ENCODE results near the gene DNM1. TPM values are rescaled to one million over a fixed set of nuclear protein-coding genes. Genes with fewer than 3 reads are reported as not detected.
"Not testable (repeated sequence)": the region's sequence is repeated elsewhere in the genome, so short reads cannot be mapped to it uniquely, and the experiment has no call there.

DNM1 gene
- total and polyA plus RNA-seq, 5 experiments from 2014 or later: 0.08 to 1.5 (median 0.67) TPM; not detected in 1

DNA sequence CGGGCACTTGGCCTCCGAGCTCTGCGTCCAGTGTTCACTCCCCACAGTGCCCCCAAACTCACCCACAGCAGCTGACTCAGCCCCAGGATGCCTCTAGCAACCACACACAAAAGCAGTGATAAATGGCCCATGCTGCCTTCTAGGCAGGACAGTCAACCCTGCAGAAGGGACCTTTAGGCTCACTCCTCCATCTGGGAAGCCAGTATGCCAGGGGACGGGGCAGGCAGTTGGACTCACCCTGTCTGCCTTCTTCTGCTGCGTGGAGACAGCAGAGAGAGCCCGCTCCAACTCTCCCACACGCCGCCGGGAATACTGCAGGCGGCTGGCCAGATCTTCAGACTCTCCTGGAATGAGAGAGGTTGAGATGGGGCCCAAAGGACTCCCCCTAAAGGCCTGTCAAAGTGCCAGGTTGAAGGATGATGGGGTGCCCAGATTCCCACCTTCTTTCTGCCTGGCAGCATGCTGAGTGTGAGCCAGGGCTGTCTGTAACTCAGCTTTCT, 62.2 kb downstream of the DNM1 start:
- no peaks in the 10 kb centered on the region for H3K27me3 Mint-ChIP-seq
- H3K36me3 Mint-ChIP-seq: peaks cover 3 to 62% (median 17%) of the 10 kb centered on the region in 3 donors
- POLR2A ChIA-PET: no interaction called here
- no peak for DNase-seq
- ATAC-seq: no peak
- H3K27ac Mint-ChIP-seq: no peak overlapping the region
- peaks cover 0 to 5% (median 1%) of the 10 kb centered on the region in 4 donors for H3K4me1 Mint-ChIP-seq
- no peak overlapping the region for H3K4me3 Mint-ChIP-seq
- no peaks in the 10 kb centered on the region for H3K9me3 Mint-ChIP-seq

DNA sequence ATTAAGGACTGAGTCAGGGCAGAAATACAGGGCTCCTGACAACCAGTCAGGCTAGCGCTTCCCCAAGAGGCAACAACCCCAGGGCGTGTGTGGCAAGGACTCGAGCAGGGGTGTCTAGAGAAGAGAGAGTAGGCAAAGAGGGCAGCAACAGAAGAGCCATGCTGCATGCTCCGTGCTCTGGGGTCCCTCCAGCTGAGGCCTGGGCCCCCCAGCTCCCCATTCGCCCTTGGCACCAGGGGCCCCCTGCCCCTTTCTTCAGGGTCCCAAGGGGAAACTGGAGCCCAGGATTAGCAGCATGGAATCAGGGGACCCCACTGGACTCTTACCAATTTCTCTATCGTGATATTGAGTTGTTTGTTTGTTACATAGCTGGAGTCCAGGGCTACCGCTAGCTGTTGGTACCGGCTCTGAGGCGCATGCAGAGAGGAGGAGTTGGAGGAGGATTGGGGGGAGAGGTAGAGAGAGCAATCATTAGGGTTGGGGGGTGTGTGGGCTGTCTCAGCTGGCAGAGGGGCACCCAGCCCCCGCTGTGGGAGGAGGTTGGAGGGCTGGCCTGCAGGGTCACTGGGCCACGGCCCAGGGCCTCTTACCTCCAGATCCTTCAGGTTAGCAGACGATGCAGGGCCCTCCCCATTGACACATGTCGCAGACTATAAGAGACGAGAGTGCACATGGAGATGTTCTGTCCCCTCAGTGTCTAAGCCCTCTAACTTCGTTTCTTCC, 63.9 kb downstream of the DNM1 start:
- DNase-seq (no peak), ATAC-seq (no peak)
- H3K4me3 Mint-ChIP-seq: no peak overlapping the region
- no peaks in the 10 kb centered on the region for H3K9me3 Mint-ChIP-seq
- H3K4me1 Mint-ChIP-seq: peaks cover 0 to 3% (median 1%) of the 10 kb centered on the region in 4 donors
- POLR2A ChIA-PET: no interaction called here
- H3K27me3 Mint-ChIP-seq: no peaks in the 10 kb centered on the region
- peaks cover 0 to 62% (median 5%) of the 10 kb centered on the region in 3 donors for H3K36me3 Mint-ChIP-seq
- peak overlapping the region in 1 of 10 donors; percentile 2 for H3K27ac Mint-ChIP-seq

DNA sequence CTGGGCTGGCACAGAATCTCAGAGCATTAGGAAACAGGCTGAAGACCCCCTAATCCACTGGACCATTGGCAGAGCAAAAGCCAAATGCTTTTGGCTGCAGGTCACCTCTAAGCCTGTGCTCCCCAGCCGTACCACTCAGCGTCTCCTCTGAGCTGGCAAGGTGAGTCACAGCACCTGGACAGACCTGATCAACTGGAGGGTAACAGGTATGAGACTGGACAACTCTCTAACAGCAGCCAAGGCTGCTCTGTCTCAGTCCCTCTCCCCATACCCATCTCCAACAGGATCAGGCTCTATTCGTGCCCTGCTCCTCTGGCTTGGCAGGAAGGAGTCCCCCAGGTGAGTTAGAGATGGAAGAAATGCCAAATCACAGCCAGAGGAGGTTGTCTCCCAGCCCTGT, 67.9 kb downstream of the DNM1 start:
- ATAC-seq: no peak
- peaks cover 0 to 58% (median 3%) of the 10 kb centered on the region in 3 donors for H3K36me3 Mint-ChIP-seq

DNA sequence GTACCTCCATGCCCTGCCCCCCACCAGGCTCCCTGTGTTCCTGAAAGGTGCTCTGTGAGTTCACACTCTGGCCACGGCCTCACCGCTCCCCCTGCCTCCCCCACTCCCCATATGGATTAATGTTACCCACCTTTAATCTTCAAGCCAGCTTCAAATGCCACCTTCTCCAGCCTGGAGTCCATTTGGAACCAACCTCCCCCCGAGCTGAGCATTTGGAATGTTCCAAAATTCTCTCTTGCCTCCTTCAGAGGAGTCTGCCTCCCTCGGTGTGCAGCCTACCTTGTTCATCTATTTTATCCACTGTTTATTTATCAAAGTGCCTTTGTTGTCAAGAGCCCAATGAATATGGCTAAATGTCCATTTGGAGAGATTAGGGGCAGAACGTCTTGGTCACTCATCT, 68.3 kb downstream of the DNM1 start:
- Mint-ChIP-seq H3K36me3 (peaks cover 0 to 54% (median 3%) of the 10 kb centered on the region in 3 donors), H3K4me3 (no peak overlapping the region), H3K27me3 (peaks cover 0 to 2% (median 0%) of the 10 kb centered on the region in 5 donors), H3K27ac (peak overlapping the region in 2 of 10 donors; percentile 29 to 57), H3K4me1 (peaks cover 14 to 30% (median 23%) of the 10 kb centered on the region in 4 donors), H3K9me3 (no peaks in the 10 kb centered on the region)
- POLR2A ChIA-PET: interaction anchor here (0.7 to 0.8 kb wide), 2 partner anchors 10 to 613 kb away, joined by 3 to 4 read pairs; no protein-coding TSS in a partner anchor
- no peak for DNase-seq
- ATAC-seq: no peak

More for the DNA sequence above, 67.9 kb downstream of the DNM1 start:
- Mint-ChIP-seq H3K27ac (peak overlapping the region in 1 of 10 donors; percentile 29), H3K4me3 (no peak overlapping the region), H3K9me3 (no peaks in the 10 kb centered on the region), H3K4me1 (peaks cover 10 to 26% (median 19%) of the 10 kb centered on the region in 4 donors), H3K27me3 (peaks cover 0 to 2% (median 0%) of the 10 kb centered on the region in 5 donors)
- DNase-seq: no peak
- POLR2A ChIA-PET: interaction anchor here (0.7 to 0.8 kb wide), 2 partner anchors 10 to 614 kb away, joined by 3 to 4 read pairs; no protein-coding TSS in a partner anchor

DNA sequence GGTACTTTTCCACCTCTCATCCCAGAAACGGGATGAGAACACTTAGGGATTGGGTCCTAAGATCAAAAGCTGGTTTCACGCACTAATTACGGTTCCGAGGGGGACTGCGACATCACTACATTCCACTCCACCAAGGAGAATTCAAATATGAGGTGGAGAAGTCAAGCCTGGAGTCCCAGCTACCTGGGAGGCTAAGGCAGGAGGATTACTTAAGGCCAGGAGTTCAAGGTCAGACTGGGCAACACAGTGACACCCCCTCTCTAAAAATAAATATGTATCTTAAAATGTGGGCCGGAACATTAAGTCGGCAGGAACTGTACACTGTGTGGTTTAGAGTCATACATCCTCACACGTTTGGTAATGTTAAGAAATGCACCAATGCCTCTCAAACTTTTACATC, 71.1 kb downstream of the DNM1 start:
- peaks cover 0 to 39% (median 3%) of the 10 kb centered on the region in 3 donors for H3K36me3 Mint-ChIP-seq
- H3K4me3 Mint-ChIP-seq: peak overlapping the region; percentile 7 to 97 (median 95)
- no peaks in the 10 kb centered on the region for H3K9me3 Mint-ChIP-seq
- ATAC-seq: no peak
- peaks cover 0 to 2% (median 0%) of the 10 kb centered on the region in 5 donors for H3K27me3 Mint-ChIP-seq
- peak overlapping the region in 6 of 10 donors; percentile 8 to 98 (median 96) for H3K27ac Mint-ChIP-seq
- H3K4me1 Mint-ChIP-seq: peaks cover 22 to 47% (median 38%) of the 10 kb centered on the region in 4 donors
- no peak for DNase-seq
- POLR2A ChIA-PET: interaction anchor here (1.7 kb wide), 1 partner anchor 24 kb away, joined by 4 read pairs; no protein-coding TSS in a partner anchor

DNA sequence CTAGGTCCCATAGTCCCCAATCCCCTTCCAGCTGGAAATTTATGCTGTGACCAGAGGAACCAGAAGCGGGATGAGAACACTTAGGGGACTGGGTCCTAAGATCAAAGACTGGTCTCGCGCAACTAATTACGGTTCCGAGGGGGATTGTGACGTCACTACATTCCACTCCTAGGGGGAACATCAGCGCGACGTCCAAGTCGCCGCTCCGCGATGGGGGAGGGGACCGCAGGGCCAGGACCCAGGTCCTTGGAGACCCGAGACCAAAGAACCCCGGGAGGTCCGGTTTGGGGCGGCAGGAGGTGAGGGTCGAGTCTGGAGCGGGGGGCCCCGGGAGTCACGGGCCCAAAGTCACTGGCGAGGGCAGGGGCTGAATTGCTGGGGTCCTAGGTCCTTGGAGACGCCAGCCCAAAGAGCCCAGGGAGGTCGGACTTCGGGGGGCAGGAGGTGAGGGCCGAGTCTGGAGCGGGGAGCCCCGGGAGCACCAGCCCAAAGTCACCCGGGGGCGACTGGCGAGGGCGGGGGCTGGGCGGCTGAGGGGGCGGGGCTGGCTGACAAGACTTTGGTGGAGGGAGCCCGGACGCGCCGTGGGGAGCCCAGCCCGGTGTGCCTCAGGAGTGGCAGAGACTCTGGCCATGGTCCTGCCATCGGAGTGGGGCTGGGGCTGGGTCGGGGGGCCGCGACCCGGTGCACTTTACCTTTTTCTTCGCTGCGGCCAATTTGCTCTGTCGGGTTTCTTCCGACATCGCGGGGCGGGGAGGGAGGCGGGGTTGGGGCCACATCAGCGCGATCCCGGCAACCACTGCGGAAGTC, 72.2 kb downstream of the DNM1 start, which contains the start of gene GOLGA2:
TSS of gene GOLGA2 (minus strand) at position 810 of the 810 bp plus-strand sequence. CDS start at position 779, 31 bp downstream.
- DNase-seq (peak in 3 of 10 donors; percentile 18 to 72 (median 22)), ATAC-seq (peak; percentile 60 to 73)
- H3K4me1 Mint-ChIP-seq: peaks cover 22 to 49% (median 45%) of the 10 kb centered on the region in 4 donors
- peaks cover 0 to 2% (median 0%) of the 10 kb centered on the region in 5 donors for H3K27me3 Mint-ChIP-seq
- H3K36me3 Mint-ChIP-seq: peaks cover 0 to 41% (median 8%) of the 10 kb centered on the region in 3 donors
- H3K4me3 Mint-ChIP-seq: peak within 1 kb of the TSS; percentile 94 to 97 (median 96)
- POLR2A ChIA-PET: interaction anchor here (0.6 to 2.1 kb wide), 10 partner anchors 25 to 540 kb away, joined by 3 to 14 read pairs (median 5); partner anchors contain the start of genes TOR2A, TRUB2 and URM1
- H3K27ac Mint-ChIP-seq: peak within 1 kb of the TSS; percentile 94 to 100 (median 98)
- H3K9me3 Mint-ChIP-seq: no peaks in the 10 kb centered on the region

DNA sequence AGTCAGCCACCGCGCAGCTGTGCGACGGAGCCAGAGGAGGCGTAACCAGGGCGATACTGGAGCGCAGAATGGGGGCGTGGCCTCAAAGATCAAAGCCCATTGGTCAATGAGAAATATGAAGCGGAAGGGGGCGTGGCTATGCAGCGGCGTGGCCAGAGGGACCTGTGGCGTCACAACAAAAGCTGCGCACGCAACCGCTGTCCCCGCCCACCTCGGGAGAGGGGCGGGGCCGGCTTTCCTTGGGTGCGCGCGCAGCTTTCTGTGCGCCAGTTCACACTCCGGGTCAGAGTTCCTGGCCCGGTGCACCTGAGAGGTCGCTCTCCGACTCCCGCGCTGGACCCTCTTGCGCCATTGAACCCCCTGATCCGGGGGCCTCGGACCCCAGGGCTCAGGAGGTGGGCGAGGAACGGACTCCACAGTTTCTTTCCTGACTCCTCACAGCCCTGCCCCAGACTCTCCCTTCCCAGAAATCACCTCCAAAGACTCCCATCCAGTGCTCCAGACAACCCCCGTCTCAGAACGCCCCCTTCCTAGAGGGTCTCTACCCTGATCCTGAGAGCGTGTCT, 72.9 kb downstream of the DNM1 start, which contains the start of gene SWI5:
TSS of gene SWI5 (plus strand) at position 269 of the 566 bp plus-strand sequence.
- peak within 1 kb of the TSS; percentile 94 to 100 (median 98) for H3K27ac Mint-ChIP-seq
- peaks cover 22 to 49% (median 46%) of the 10 kb centered on the region in 4 donors for H3K4me1 Mint-ChIP-seq
- H3K27me3 Mint-ChIP-seq: peaks cover 0 to 2% (median 0%) of the 10 kb centered on the region in 5 donors
- POLR2A ChIA-PET: interaction anchor here (0.6 to 2.1 kb wide), 10 partner anchors 24 to 541 kb away, joined by 3 to 14 read pairs (median 5); partner anchors contain the start of genes TOR2A, TRUB2 and URM1
- peak within 1 kb of the TSS; percentile 94 to 97 (median 96) for H3K4me3 Mint-ChIP-seq
- peak; percentile 98 to 100 (median 100) for DNase-seq
- ATAC-seq: peak; percentile 96 to 98
- peaks cover 0 to 35% (median 8%) of the 10 kb centered on the region in 3 donors for H3K36me3 Mint-ChIP-seq
- H3K9me3 Mint-ChIP-seq: no peaks in the 10 kb centered on the region

DNA sequence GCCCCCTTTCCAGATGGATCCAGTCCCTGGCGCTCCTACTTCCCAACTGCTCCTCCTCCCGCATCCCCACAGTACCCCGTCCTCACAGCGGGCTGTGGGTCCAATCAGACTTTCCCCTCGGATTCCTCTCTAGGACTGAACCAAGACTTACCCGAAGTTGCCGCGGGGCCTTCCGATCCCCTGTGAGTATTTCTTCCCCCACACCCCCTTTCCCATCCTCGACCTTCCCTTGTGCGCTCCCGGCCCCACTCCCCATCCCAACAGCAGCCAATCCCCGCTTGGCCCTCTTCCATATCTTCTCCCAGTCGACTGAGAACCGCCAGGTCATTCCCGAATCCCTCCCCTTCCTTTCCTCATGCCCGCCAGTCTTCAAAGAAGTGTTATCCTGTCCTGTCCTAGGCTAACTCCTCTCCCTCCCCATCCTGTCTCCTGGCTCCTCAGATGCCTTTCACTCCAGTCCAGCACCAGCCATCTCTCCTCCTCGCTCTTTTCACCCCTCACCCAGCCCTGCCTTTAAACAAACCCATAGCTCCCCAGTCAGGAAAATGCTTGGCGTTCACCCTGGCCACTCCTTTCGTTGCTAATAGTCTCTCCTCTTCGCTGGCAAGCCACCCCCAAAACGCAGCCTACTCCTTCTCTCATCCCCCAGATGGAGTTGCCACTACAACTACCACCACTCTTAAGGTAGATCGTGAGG, 73.5 kb downstream of the DNM1 start:
- Mint-ChIP-seq H3K27me3 (peaks cover 0 to 2% (median 0%) of the 10 kb centered on the region in 5 donors), H3K27ac (peak overlapping the region; percentile 94 to 100 (median 98)), H3K4me1 (peaks cover 22 to 49% (median 46%) of the 10 kb centered on the region in 4 donors), H3K4me3 (peak overlapping the region; percentile 94 to 97 (median 96)), H3K36me3 (peaks cover 0 to 28% (median 8%) of the 10 kb centered on the region in 3 donors), H3K9me3 (no peaks in the 10 kb centered on the region)
- ATAC-seq (no peak), DNase-seq (peak in 2 of 10 donors; percentile 3 to 9)
- POLR2A ChIA-PET: interaction anchor here (0.7 to 2.1 kb wide), 5 partner anchors 24 to 148 kb away, joined by 3 to 14 read pairs (median 6); partner anchors contain the start of gene URM1

DNA sequence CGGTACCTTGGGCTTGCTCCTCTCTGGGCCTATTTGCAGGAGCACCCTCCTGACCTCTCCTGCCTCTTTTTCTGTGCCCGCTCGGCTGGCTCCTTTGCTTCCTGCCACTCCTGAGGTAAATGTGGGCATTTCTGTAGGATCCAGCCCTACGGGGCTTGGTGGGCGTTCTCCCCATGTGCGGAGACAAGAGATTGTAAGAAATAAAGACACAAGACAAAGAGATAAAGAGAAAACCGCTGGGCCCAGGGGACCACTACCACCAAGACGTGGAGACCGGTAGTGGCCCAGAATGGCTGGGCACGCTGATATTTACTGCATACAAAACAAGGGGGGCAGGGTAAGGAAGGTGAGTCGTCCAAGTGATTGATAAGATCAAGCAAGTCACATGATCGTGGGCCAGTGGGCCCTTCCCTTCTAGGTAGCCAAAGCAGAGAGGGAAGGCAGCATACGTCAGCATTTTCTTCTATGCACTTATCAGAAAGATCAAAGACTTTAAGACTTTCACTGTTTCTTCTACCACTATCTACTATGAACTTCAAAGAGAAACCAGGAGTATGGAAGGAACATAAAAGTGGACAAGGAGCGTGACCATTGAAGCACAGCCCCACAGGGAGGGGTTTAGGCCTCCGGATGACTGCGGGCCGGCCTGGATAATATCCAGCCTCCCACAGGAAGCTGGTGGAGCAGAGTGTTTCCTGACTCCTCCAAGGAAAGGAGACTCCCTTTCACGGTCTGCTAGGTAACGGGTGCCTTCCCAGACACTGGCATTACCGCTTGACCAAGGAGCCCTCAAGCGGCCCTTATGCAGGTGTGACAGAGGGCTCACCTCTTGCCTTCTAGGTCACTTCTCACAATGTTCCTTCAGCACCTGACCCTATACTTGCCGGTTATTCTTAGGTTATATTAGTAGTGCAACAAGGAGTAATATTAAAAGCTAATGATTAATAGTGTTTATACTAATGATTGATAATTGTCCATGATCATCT, 76.2 kb downstream of the DNM1 start:
- Mint-ChIP-seq H3K4me1 (peaks cover 17 to 39% (median 38%) of the 10 kb centered on the region in 4 donors), H3K27ac (peak overlapping the region in 4 of 10 donors; percentile 54 to 84 (median 76)), H3K4me3 (peak overlapping the region in 2 of 10 donors; percentile 25 to 75)
- H3K36me3 Mint-ChIP-seq, DNase-seq, H3K27me3 Mint-ChIP-seq, ATAC-seq, H3K9me3 Mint-ChIP-seq: not testable (repeated sequence)
- POLR2A ChIA-PET: interaction anchor here (0.7 kb wide), 1 partner anchor 30 kb away, joined by 5 read pairs; no protein-coding TSS in a partner anchor

DNA sequence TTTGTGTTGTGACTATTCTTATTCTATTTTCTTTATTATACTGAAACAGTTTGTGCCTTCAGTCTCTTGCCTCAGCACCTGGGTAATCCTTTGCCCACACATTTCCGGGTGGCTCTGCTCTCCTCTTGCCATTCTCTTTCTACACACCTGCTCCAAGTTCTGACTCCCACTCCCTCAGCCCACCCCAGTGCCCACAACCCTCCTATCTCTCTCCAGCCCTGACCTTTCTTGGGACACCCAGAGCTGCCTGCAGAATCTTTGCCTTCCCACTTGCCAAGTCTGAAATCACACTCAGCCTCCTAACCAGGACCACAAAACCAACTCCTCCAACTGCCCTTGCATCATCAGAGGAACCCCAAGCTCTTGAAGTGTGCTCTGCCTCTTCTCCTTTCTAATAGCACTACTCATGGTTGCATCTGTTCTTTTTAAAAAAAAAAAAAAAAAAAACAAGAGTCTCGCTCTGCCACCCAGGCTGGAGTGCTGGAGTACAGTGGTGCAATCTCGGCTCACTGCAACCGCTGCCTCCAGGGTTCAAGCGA, 77.0 kb downstream of the DNM1 start:
- H3K4me1 Mint-ChIP-seq: peaks cover 15 to 32% (median 30%) of the 10 kb centered on the region in 4 donors
- ATAC-seq: no peak
- no peak overlapping the region for H3K4me3 Mint-ChIP-seq
- no peak for DNase-seq
- no peaks in the 10 kb centered on the region for H3K9me3 Mint-ChIP-seq
- peak overlapping the region in 3 of 10 donors; percentile 22 to 77 (median 73) for H3K27ac Mint-ChIP-seq
- POLR2A ChIA-PET: interaction anchor here (0.7 kb wide), 1 partner anchor 31 kb away, joined by 5 read pairs; no protein-coding TSS in a partner anchor
- peaks cover 0 to 2% (median 0%) of the 10 kb centered on the region in 5 donors for H3K27me3 Mint-ChIP-seq
- peaks cover 0 to 6% (median 4%) of the 10 kb centered on the region in 3 donors for H3K36me3 Mint-ChIP-seq
